Vagina (tissue), 2 donors: ENCODE data around the gene PKN2. TPM values are rescaled to one million over a fixed set of nuclear protein-coding genes. Genes with fewer than 3 reads are reported as not detected.
"Not testable (repeated sequence)": the region's sequence is repeated elsewhere in the genome, so short reads cannot be mapped to it uniquely, and the experiment has no call there.

Source experiments
- DNase-seq, 2 donors: peaks; one replicate each; pipeline ENCODE4 v3.0.0-alpha.2; 2017; ENCODE audit errors: extremely low spot score in 2 of 2
- H3K27ac ChIP-seq: fragments of 200-600 bp; sonication (generic); one replicate; pipeline ENCODE4 v1.5.1; 2019
- H3K27me3 ChIP-seq: fragments of 200-600 bp; sonication (generic); one replicate; pipeline ENCODE4 v1.5.1; 2019
- H3K36me3 ChIP-seq, 2 donors: fragments of 200-600 bp; sonication (generic); one replicate each; pipeline ENCODE4 v1.5.1; 2017 to 2019
- H3K4me1 ChIP-seq: fragments of 200-600 bp; sonication (generic); one replicate; pipeline ENCODE4 v1.5.1; 2019
- H3K4me3 ChIP-seq, 2 donors: fragments of 200-600 bp; sonication (generic); 1 replicate in 1 of 2; 2 replicates in 1 of 2; pipeline ENCODE4 v1.5.1; 2016 to 2019
- H3K9me3 ChIP-seq: fragments of 200-600 bp; sonication (generic); one replicate; pipeline ENCODE4 v1.5.1; 2019
- POLR2A ChIP-seq, 2 donors: fragments of 450-650 bp; IDR thresholded peaks; one replicate each; pipeline ENCODE4 v1.6.1; 2017; ENCODE audit warnings: antibody characterized with exemption in 2 of 2, mild to moderate bottlenecking in 2 of 2, moderate library complexity in 2 of 2
- POLR2AphosphoS5 ChIP-seq, 2 donors: sonication (generic); formaldehyde crosslinking; IDR thresholded peaks; one replicate each; pipeline ENCODE4 v1.9.0; 2017; ENCODE audit warnings: antibody characterized with exemption in 2 of 2, mild to moderate bottlenecking in 2 of 2, low read depth in 1 of 2; ENCODE audit not compliant: insufficient read depth in 1 of 2
- intact Hi-C: fragments of 100-400 bp; cut with DNase I; formaldehyde crosslinking; loops from one replicate; pipeline ENCODE4 v1.15.1; 2023
- total RNA-seq: library from RNA; depleted of rRNA; stranded (reverse); fragments of >200 nt; gene quantifications from one replicate; pipeline ENCODE4 v1.2.3, GENCODE V29; 2016
- TF ChIP-seq, protein P1 (sequence below), 3 experiments: fragments of 450-650 bp in 2 of 3; fragments of 200-600 bp in 1 of 3; sonication (generic) in 1 of 3; IDR thresholded peaks; one replicate each; pipeline ENCODE4 v1.5.1; 2017 to 2019; ENCODE audit warnings: antibody characterized with exemption in 3 of 3, mild to moderate bottlenecking in 2 of 3, moderate library complexity in 2 of 3

Gene PKN2
- total RNA-seq, 1 donor from 2014 or later = 38.3 TPM

DNA sequence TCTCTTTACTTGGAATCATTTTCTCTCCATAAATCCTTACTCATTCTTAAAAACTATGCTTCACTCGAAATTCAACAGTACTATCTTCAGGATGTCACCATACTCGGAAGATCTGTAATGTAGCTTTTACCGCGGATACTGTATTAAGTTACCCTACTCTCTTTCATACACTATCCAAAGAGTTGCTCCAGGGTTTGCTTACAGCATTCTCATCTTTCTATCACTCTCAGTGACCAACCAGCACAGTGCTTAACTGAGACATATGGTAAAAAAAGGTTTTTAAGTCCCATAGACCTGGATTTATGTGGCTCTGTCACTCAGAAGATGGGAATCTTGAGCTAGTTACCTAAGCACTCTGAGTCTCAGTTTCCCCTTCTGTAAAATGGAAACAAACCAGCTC lies 191.5 kb downstream of the PKN2 start:
- H3K27ac ChIP-seq = no peak overlapping the region
- H3K4me1 ChIP-seq = peaks cover 50% of the 10 kb centered on the region
- H3K9me3 ChIP-seq = no peaks in the 10 kb centered on the region
- no peak for DNase-seq
- intact Hi-C loops = loop anchor here (10.0 kb wide), 1 partner anchor 211 kb away; no protein-coding TSS in a partner anchor
- no peak for TF ChIP-seq POLR2A (IDR thresholded peaks at IDR 0.05)
- TF ChIP-seq, protein P1, sequence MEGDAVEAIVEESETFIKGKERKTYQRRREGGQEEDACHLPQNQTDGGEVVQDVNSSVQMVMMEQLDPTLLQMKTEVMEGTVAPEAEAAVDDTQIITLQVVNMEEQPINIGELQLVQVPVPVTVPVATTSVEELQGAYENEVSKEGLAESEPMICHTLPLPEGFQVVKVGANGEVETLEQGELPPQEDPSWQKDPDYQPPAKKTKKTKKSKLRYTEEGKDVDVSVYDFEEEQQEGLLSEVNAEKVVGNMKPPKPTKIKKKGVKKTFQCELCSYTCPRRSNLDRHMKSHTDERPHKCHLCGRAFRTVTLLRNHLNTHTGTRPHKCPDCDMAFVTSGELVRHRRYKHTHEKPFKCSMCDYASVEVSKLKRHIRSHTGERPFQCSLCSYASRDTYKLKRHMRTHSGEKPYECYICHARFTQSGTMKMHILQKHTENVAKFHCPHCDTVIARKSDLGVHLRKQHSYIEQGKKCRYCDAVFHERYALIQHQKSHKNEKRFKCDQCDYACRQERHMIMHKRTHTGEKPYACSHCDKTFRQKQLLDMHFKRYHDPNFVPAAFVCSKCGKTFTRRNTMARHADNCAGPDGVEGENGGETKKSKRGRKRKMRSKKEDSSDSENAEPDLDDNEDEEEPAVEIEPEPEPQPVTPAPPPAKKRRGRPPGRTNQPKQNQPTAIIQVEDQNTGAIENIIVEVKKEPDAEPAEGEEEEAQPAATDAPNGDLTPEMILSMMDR (IDR thresholded peaks at IDR 0.05) = no peak
- no peak for TF ChIP-seq POLR2AphosphoS5 (IDR thresholded peaks at IDR 0.05; ENCODE audit: insufficient read depth in 1 of 2, low read depth in 1 of 2)
- H3K36me3 ChIP-seq = no peaks in the 10 kb centered on the region
- H3K27me3 ChIP-seq = no peaks in the 10 kb centered on the region
- no peak overlapping the region for H3K4me3 ChIP-seq

DNA sequence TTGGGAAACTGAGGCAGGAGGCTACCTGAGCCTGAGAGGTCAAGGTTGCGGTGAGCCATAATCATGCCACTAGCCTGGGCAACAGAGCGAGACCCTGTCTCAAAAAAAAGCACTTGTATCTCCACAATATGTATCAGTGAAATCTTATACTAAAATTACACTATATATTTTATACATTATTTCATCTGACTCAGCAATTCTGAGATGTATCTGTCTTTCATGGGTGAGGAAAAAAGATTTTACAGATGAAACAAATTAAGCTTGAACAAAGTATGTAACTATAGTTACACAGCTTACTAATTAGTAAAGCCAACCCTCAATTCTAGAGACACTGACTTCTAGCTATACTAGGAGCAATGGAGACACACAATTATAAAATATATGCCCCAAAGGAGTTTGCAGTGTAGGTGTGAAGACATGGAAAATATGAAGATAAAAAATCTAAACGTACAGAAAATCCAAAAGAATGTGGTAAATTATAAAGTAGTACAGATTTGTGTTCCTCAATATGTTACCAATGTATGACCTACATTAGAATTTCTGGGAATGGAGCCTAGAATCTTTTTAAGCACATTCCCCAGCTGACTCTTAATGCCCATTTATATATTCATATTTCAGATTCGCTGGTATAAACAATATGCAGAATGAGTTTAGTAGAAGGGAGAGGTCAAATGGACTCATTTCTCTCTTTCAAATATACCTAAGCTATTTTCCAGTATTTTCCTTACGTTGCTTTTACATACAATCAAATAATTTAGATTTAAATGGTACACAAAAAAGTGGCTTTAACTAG lies 192.7 kb downstream of the PKN2 start:
- no peak for DNase-seq
- peaks cover 42% of the 10 kb centered on the region for H3K4me1 ChIP-seq
- H3K4me3 ChIP-seq = no peak overlapping the region
- H3K36me3 ChIP-seq = no peaks in the 10 kb centered on the region
- TF ChIP-seq, protein P1 (IDR thresholded peaks at IDR 0.05) = no peak
- intact Hi-C loops = loop anchor here (10.0 kb wide), 1 partner anchor 212 kb away; no protein-coding TSS in a partner anchor
- no peaks in the 10 kb centered on the region for H3K9me3 ChIP-seq
- H3K27ac ChIP-seq = no peak overlapping the region
- no peaks in the 10 kb centered on the region for H3K27me3 ChIP-seq

DNA sequence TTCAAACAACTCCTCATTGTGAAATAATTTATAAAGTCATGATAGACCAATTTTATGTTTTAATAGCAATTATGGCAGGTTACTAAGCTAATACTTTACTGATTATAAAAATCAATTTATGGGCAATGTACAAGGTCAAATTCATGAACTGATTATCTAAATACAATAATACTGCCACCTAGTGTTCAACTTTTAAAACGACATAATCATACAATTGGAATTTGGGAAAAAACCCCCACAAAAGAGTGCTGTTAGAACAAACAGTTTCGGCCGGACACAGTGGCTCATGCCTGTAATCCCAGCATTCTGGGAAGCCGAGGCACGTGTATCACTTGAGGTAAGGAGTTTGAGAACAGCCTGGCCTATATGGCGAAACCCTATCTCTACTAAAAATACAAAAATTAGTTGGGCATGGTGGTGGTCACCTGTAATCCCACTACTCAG lies 193.3 kb downstream of the PKN2 start:
- intact Hi-C loops = loop anchor here (10.0 kb wide), 1 partner anchor 213 kb away; no protein-coding TSS in a partner anchor
- H3K4me3 ChIP-seq = no peak overlapping the region
- TF ChIP-seq POLR2A (IDR thresholded peaks at IDR 0.05) = no peak
- TF ChIP-seq, protein P1 (IDR thresholded peaks at IDR 0.05) = peak; percentile 23 to 54 (median 36)
- no peak for TF ChIP-seq POLR2AphosphoS5 (IDR thresholded peaks at IDR 0.05; ENCODE audit: insufficient read depth in 1 of 2, low read depth in 1 of 2)
- H3K27ac ChIP-seq = no peak overlapping the region
- no peaks in the 10 kb centered on the region for H3K27me3 ChIP-seq
- no peaks in the 10 kb centered on the region for H3K36me3 ChIP-seq
- no peaks in the 10 kb centered on the region for H3K9me3 ChIP-seq
- no peak for DNase-seq
- peaks cover 40% of the 10 kb centered on the region for H3K4me1 ChIP-seq

DNA sequence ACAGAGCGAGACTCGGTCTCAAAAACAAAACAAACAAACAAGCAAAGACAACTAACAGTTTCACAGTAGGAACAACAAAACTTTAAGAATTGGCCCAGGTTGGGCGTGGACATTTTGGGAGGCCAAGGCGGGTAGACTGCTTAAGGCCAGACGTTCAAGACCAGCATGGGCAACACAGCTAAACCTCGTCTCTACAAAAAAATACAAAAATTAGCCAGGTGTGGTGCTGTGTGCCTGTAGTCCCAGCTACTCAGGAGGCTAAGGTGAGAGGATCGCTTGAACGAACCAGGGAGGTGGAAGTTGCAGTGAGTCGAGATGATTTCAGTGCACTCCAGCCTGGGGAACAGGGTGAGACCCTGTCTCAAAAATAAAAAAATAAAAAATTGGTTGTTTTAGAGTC lies 193.8 kb downstream of the PKN2 start:
- no peak for DNase-seq
- H3K27ac ChIP-seq = no peak overlapping the region
- peaks cover 39% of the 10 kb centered on the region for H3K4me1 ChIP-seq
- H3K27me3 ChIP-seq = no peaks in the 10 kb centered on the region
- H3K36me3 ChIP-seq = no peaks in the 10 kb centered on the region
- intact Hi-C loops = loop anchor here (10.0 kb wide), 1 partner anchor 213 kb away; no protein-coding TSS in a partner anchor
- no peak overlapping the region for H3K4me3 ChIP-seq
- no peaks in the 10 kb centered on the region for H3K9me3 ChIP-seq
- no peak for TF ChIP-seq POLR2AphosphoS5 (IDR thresholded peaks at IDR 0.05; ENCODE audit: insufficient read depth in 1 of 2, low read depth in 1 of 2)
- TF ChIP-seq, protein P1 (IDR thresholded peaks at IDR 0.05) = no peak
- TF ChIP-seq POLR2A (IDR thresholded peaks at IDR 0.05) = no peak

DNA sequence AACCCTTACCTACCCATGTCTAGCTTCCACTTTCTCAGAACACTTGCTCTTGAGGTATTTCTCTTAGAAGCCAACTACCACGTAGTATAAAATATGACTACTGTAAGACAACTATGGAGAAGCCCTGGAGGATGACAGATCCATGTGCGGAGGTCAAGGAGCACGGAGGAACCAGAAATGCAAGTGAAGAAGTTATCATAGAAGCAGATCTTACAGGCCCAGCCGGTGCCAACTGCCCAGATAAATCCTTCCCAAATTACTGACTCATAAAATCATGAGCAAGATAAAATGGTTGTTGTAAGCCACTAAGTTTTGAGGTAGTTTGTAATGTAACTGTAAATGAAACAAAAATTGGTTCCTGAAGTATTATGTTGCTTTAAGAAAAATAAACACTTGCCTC lies 194.7 kb downstream of the PKN2 start:
- intact Hi-C loops = loop anchor here (10.0 kb wide), 1 partner anchor 214 kb away; no protein-coding TSS in a partner anchor
- Histone ChIP-seq H3K4me1 (peaks cover 39% of the 10 kb centered on the region), H3K27me3 (no peaks in the 10 kb centered on the region), H3K36me3 (peaks cover 0 to 4% of the 10 kb centered on the region in 2 donors), H3K4me3 (no peak overlapping the region), H3K27ac (no peak overlapping the region), H3K9me3 (no peaks in the 10 kb centered on the region)
- no peak for DNase-seq
- TF ChIP-seq, protein P1 (IDR thresholded peaks at IDR 0.05) = no peak
- TF ChIP-seq POLR2A (IDR thresholded peaks at IDR 0.05) (no peak), POLR2AphosphoS5 (IDR thresholded peaks at IDR 0.05; ENCODE audit: insufficient read depth in 1 of 2, low read depth in 1 of 2) (no peak)

DNA sequence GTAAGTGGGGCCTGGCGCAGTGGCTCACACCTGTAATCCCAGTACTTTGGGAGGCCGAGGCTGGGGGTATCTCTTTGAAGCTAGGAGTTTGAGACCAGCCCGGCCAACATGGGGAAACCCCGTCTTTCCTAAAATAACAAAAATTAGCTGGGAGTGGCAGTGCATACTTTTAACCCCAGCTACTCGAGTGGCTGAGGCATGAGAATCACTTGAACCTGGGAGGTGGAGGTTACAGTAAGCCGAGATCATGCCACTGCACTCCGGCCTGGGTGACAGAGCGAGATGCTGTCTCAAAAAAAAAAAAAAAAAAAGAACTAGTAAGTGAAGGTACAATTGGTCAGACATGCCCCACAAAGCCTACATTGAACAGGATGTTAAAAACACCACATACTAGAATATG lies 196.6 kb downstream of the PKN2 start:
- DNase-seq, H3K9me3 ChIP-seq, intact Hi-C loops, H3K27me3 ChIP-seq, H3K4me3 ChIP-seq, H3K27ac ChIP-seq: not testable (repeated sequence)
- Histone ChIP-seq H3K36me3 (peaks cover 0 to 16% of the 10 kb centered on the region in 2 donors), H3K4me1 (peaks cover 31% of the 10 kb centered on the region)
